Fibroblast of skin of abdomen (primary cell): ENCODE data around the gene PLCH1.

Experiments used
- DNase-seq: peaks from one replicate; pipeline ENCODE4 v3.0.0-alpha.2; 2013

The PLCH1 gene

GRCh38 chr3:155604126-155604525 lies 140.7 kb downstream of the PLCH1 start:
- no peak for DNase-seq

- DNase-seq, result no peak
These were observed 141.6 kb downstream of the PLCH1 start for GRCh38 chr3:155603302-155603701.

GRCh38 chr3:155602307-155602706 lies 142.6 kb downstream of the PLCH1 start:
- DNase-seq, result no peak

GRCh38 chr3:155598671-155599070 lies 146.2 kb downstream of the PLCH1 start:
- DNase-seq, result no peak

GRCh38 chr3:155596615-155597014 lies 148.3 kb downstream of the PLCH1 start:
- DNase-seq, result no peak

GRCh38 chr3:155595371-155595770 lies 149.5 kb downstream of the PLCH1 start:
- no peak for DNase-seq

GRCh38 chr3:155594526-155595187 lies 150.2 kb downstream of the PLCH1 start:
- DNase-seq, result no peak

GRCh38 chr3:155587581-155587980 lies 157.3 kb downstream of the PLCH1 start:
- no peak for DNase-seq

- no peak for DNase-seq
These were observed 159.5 kb downstream of the PLCH1 start for GRCh38 chr3:155585384-155585783.

GRCh38 chr3:155581579-155581978 lies 163.3 kb downstream of the PLCH1 start:
- no peak for DNase-seq

GRCh38 chr3:155572085-155572484 lies 172.8 kb downstream of the PLCH1 start:
- DNase-seq, result peak; percentile 54

GRCh38 chr3:155568295-155568694 lies 176.6 kb downstream of the PLCH1 start:
- no peak for DNase-seq

GRCh38 chr3:155560594-155560993 lies 184.3 kb downstream of the PLCH1 start:
- DNase-seq, result peak; percentile 31

- DNase-seq, result no peak
These were observed 184.7 kb downstream of the PLCH1 start for GRCh38 chr3:155560135-155560534.

GRCh38 chr3:155556531-155556930 lies 188.3 kb downstream of the PLCH1 start:
- DNase-seq, result no peak

GRCh38 chr3:155555479-155556060 lies 189.3 kb downstream of the PLCH1 start:
- DNase-seq, result no peak

GRCh38 chr3:155554777-155555451 lies 190.0 kb downstream of the PLCH1 start:
- DNase-seq, result no peak

GRCh38 chr3:155553780-155554179 lies 191.1 kb downstream of the PLCH1 start:
- DNase-seq, result no peak

- no peak for DNase-seq
These were observed 191.5 kb downstream of the PLCH1 start for GRCh38 chr3:155553326-155553725.

GRCh38 chr3:155550391-155550790 lies 194.5 kb downstream of the PLCH1 start:
- no peak for DNase-seq

- DNase-seq, result no peak
These were observed 195.8 kb downstream of the PLCH1 start for GRCh38 chr3:155549087-155549486.

- DNase-seq, result peak; percentile 62
These were observed 196.7 kb downstream of the PLCH1 start for GRCh38 chr3:155548195-155548594.

- DNase-seq, result no peak
These were observed 209.8 kb downstream of the PLCH1 start for GRCh38 chr3:155535098-155535497.

- DNase-seq, result no peak
These were observed 216.3 kb downstream of the PLCH1 start for GRCh38 chr3:155528579-155528978.
